ENCODE measurements around the gene YDJC. TPM values are rescaled to one million over a fixed set of nuclear protein-coding genes. Genes with fewer than 3 reads are reported as not detected.
"Not testable (repeated sequence)": the region's sequence is repeated elsewhere in the genome, so short reads cannot be mapped to it uniquely, and the experiment has no call there.

YDJC gene
- total RNA-seq, 1 donor from 2014 or later: 46.8 TPM

- DNase-seq (ENCODE audit: extremely low read depth, low read depth, low spot score): no peak
Measured at GRCh38 chr22:21632931-21633330, 3.1 kb upstream of the YDJC start.

GRCh38 chr22:21632237-21632895 lies 2.5 kb upstream of the YDJC start, which contains the start of gene CCDC116:
TSS of gene CCDC116 (plus strand) at chr22:21632760. CDS start at chr22:21633182, 422 bp downstream.
- no peak for DNase-seq (ENCODE audit: extremely low read depth, low read depth, low spot score)

GRCh38 chr22:21631025-21631424 lies 1.2 kb upstream of the YDJC start:
- no peak for DNase-seq (ENCODE audit: extremely low read depth, low read depth, low spot score)

GRCh38 chr22:21628386-21629254 lies 1.2 kb downstream of the YDJC start:
- no peak for DNase-seq (ENCODE audit: extremely low read depth, low read depth, low spot score)

DNA sequence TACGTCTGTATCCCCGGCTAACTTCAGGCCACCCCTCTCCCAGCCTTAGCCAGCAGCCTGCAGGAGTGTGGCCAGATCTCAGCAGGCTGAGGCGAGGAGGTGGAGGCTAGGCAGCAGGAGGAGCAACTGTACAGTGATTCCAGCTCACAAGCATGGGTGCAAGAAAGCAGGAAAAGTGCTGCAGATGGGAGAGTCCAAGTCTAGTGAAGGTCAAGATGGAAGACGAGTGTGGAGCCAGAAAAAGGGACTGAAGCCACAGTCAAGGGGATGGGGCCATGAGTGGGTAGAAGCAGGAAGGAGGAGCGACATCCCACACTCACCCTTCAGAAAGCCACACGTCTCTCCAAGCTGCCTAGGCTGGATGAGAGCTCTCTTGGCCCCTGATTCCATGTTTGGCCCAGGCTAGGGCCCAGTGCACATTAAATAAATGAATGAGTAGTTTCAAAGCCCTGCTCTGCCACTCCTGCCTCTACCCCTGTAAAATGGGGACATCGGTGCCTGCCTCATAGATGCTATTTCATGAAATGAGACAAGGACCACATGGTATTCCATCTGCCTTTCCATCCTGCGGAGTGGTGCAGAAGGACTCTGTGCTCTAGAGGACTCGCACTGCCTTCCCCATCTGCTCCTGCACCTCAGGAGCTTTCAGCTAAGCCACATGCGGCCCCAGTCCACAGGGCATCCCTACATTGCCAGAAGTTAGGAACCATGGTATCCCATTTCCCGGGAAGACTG lies 2.9 kb downstream of the YDJC start:
- no peak for DNase-seq (ENCODE audit: extremely low read depth, low read depth, low spot score)

- DNase-seq (ENCODE audit: extremely low read depth, low read depth, low spot score): no peak
Measured at GRCh38 chr22:21626073-21626734, 3.6 kb downstream of the YDJC start.

DNA sequence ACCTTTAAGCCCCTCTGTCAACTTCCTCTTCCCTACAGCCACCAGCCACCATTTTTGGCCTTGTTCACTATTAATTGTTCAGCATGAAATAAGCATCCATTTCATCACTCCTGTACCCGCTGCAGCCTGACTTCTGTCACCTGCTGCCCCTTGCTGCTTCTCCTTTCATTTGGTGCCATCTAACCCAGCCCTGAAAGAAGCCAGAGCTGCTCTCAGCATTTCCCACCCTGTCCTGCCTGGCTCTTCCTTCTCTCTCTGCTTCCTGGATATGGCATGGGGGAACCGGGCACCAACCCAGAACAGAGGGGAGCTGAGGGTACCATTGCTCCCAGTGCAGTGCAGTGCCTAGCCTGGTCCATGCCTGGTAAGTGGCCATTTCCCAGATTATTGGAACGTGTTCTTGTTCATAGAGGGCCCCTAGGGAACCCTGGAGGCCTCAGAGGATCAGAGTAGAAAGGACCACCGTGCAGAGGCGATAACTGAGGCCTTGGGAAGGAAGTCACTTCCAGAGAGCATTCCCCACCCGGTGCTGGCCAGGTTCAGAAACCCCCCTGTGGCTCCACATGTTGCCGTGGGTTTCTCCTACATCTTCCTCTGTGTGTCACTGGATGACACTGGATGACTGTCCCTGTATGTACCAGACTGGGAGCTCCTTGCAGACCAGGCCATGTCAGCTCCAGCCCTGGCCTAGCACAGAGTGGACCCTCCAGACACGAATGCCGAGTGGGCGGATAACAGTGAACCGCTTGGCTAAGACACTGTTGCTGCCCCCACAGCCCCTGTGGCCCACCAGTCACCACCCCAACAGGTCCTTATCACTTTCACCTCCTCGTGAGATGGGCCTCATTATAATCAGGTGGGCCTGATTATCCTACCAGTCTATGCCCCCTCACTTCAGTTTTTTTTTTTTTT lies 4.7 kb downstream of the YDJC start:
- DNase-seq (ENCODE audit: extremely low read depth, low read depth, low spot score): no peak

DNA sequence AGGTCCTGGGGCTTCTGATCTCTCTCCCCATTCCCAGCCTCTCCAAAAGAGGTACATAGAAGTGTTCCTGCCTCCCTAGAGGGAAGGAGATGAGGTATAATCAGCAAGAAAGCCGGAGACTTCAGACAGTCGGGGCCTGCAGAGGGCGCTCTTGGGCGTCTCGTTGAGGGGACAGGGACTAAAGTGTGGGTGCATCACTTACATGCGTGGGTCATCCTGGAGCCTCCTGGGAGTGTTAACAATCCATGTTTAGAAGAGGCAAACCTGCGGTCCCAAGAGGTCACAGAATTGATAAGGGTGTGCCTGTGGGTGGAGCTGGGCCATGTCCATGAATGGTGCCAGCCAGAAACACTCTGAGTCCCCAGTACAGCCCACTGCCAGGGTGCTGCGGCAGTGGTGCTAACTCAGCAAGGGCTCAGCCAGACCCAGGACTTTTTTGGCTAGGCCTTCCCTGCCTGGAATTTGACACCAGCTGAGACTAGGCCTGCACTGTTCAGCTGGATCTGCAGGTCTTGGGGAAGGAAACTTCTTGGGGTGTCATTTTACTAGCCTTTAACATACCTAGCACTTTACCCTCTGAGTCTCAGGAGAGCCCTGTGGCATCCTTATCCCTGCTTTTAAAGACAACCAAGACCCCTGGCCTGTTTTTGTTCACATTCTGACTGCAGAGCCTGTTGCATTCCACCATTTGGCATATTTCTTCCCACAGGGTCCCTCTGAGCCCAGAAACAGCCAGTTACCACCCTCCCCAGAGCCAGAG lies 5.5 kb downstream of the YDJC start:
- no peak for DNase-seq (ENCODE audit: extremely low read depth, low read depth, low spot score)

DNA sequence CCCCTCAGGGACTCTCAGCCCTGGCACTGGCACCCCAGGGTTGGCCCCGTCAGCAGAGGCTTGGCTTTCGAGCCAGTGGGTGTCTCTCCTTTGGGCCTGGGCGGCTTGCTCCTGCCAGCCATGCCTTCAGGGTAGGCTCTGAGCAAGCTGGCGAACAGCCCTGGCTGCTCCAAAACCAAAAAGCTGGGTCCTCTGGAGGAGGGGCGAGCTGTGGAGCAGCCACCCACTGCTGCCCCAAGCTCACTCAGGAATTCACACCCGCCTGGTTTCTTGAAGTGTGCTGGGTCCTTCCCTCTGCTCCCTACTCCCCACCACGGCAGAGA lies 6.2 kb downstream of the YDJC start:
- DNase-seq (ENCODE audit: extremely low read depth, low read depth, low spot score): no peak

DNA sequence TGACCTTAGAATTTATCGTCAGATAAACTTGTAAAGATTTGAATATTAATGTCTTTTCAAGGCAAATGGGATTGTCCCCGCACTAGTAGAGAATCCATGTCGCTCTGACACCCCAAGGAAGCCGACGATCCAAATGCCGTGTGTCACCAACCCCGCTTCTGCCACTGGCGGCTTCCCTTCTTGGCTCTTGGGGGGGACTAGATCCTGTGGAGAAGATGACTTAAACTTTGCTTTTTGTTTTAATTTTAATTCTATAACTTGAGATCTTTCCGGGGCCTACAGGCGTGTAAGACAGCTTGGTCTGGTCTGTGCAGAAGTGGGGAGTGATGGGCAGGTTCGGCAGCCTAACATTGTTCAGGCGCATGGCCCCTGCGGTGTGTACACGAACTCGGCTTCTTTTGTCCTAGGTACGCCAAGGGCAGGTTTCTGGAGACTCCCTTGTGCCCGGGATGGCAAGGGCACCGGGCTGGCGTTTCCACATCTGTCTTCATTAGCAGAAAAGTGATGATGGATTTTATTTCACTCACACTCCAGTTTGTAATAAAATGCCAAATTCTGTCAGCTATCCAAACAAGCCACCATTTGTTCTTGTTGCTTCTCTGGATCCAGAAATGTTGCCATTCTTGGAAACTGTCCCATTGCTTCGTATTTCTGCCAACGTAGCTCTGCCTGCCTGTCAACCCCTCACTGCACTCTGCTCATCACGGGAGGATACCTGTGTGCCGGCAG lies 6.7 kb downstream of the YDJC start:
- DNase-seq (ENCODE audit: extremely low read depth, low read depth, low spot score): no peak

DNA sequence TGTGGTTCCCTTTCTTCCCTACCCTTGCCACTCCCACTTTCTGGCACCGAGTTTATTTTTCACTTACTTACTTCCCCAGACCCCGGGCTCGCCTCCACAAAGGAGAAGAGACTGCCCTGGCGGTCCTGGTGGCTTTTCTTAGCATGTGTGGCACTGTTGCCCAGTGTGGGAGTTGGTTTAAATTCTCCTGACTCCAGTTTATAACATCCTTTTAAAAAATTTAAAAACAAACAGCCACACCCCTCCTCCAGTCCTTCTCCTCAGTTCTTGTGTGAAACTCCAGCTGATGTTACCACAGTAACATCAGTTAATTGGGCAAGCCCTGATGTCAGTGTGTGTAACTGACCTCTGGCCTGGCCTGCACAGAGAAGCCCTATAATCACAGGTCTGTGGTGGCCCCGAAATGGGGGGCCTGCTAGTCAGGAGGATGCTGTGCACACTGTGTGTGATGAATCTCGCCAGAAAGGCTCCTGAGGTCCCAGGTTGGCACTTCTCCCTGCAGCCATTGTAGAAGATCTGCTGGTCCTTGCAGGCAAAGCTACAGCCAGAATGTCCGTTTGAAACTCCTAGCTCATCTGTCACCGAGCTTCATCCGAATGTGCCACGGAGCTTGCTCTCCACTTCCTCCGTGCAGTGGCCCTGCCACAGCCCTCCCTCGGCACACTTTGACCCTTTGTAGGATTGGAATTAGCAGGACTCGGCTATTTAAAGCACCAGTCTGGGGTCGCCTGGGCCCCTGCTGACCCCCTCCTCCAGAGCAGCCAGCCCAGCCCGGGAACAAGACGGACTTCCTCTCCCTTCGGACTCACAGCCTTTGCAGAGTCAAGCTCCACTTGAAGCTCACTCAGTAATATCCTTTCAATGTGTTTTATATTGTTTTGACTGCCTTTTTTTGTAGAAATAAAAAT lies 7.6 kb downstream of the YDJC start:
- no peak for DNase-seq (ENCODE audit: extremely low read depth, low read depth, low spot score)

GRCh38 chr22:21621025-21621424 lies 8.8 kb downstream of the YDJC start:
- no peak for DNase-seq (ENCODE audit: extremely low read depth, low read depth, low spot score)

DNA sequence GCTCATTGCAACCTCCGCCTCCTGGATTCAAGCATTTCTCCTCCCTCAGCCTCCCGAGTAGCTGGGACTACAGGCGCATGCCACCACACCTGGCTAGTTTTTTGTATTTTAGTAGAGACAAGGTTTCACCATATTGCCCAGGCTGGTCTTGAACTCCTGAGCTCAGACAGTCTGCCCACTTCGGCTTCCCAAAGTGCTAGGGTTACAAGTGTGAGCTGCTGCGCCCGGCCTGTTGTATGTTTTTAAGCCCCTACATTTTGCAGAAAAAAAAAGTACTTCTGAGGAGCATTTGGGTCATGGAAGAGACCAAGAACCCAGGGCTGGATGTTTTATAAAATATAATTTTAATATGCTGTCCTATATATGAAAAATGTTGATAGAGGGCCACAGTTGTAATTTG lies 12.5 kb downstream of the YDJC start:
- not testable (repeated sequence) for DNase-seq (ENCODE audit: extremely low read depth, low read depth, low spot score)

GRCh38 chr22:21615731-21616130 lies 14.1 kb downstream of the YDJC start:
- no peak for DNase-seq (ENCODE audit: extremely low read depth, low read depth, low spot score)

DNA sequence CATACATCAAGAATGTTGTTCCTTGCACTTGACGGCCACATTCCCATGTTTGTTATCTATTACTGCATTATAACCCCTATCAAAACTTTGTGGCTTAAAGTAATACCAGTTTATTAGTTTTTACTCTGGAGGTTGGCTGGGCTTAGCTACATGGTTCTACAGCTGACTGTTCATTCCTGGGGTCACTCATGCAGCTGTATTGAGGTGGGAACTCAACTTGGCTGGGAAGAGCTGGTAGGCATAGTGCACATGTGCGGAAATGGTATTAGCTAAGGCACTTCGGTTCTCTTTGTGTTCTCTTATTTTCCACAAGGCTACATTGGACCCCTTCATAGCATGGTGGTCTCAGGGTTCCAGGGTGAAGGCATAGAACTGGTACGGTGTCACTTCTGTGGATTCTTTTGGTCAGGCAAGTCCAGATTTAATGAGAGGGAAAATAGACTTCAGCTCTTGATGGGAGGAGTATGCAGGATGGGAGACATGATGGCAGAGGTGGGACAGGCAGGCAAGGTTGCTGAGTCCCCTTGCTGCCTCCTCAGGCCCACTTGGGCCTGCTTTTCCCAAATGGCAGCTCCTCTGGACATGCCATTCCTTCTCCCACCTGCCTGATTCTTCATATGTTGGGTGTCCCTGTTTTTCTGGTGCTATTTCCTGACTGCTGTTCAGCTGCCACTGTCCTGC lies 16.1 kb downstream of the YDJC start:
- no peak for DNase-seq (ENCODE audit: extremely low read depth, low read depth, low spot score)

DNA sequence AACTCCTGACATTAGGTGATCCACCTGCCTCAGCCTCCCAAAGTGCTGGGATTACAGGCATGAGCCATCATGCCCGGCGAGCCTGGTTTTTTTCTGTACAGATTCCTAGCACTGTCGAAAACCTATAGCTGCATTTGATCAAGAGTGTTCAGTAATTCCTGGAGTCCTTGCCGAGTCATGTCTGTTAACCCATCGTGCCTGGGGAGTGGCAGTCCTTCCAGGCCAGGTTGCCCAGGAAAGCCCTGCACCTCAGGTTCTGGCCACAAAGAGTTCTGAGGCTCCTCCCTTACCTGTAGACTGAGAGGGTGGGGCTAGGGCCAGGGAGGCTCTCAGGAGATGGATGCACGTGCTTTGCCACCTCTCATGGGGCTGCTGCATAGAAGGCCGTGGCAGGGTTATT lies 17.0 kb downstream of the YDJC start:
- DNase-seq (ENCODE audit: extremely low read depth, low read depth, low spot score): no peak
